Measurements from ENCODE around the gene RDH5.

RDH5 gene

GRCh38 chr12:55694188-55694515, 26.0 kb upstream of the RDH5 start:
- ChIA-PET CTCF (interaction anchor here (1.2 kb wide), 1 partner anchor 17 kb away, joined by 3 read pairs; no protein-coding TSS in a partner anchor), POLR2A (no interaction called here)
- DNase-seq (ENCODE audit: extremely low spot score): no peak
- TF ChIP-seq CTCF (IDR thresholded peaks at IDR 0.05; ENCODE audit: control extremely low read depth, extremely low read depth, low read depth, missing control alignments): no peak

GRCh38 chr12:55694651-55695050, 25.5 kb upstream of the RDH5 start:
- TF ChIP-seq CTCF (IDR thresholded peaks at IDR 0.05; ENCODE audit: control extremely low read depth, extremely low read depth, low read depth, missing control alignments): no peak
- ChIA-PET CTCF (interaction anchor here (3.1 kb wide), 1 partner anchor 11 kb away, joined by 17 read pairs; no protein-coding TSS in a partner anchor), POLR2A (no interaction called here)
- no peak for DNase-seq (ENCODE audit: extremely low spot score)

GRCh38 chr12:55695349-55695748, 24.8 kb upstream of the RDH5 start:
- CTCF ChIA-PET: interaction anchor here (1.3 to 3.1 kb wide), 2 partner anchors 10 to 39 kb away, joined by 6 to 17 read pairs; no protein-coding TSS in a partner anchor
- DNase-seq (ENCODE audit: extremely low spot score): no peak
- no peak for TF ChIP-seq CTCF (IDR thresholded peaks at IDR 0.05; ENCODE audit: control extremely low read depth, extremely low read depth, low read depth, missing control alignments)
- POLR2A ChIA-PET: no interaction called here

- no peak for DNase-seq (ENCODE audit: extremely low spot score)
- CTCF ChIA-PET: interaction anchor here (1.0 to 3.1 kb wide), 6 partner anchors 9 to 50 kb away, joined by 3 to 17 read pairs (median 4); partner anchors contain the start of gene RDH5
- TF ChIP-seq CTCF (IDR thresholded peaks at IDR 0.05; ENCODE audit: control extremely low read depth, extremely low read depth, low read depth, missing control alignments): no peak
- POLR2A ChIA-PET: no interaction called here
These were observed 24.1 kb upstream of the RDH5 start for GRCh38 chr12:55696141-55696540.

- no peak for TF ChIP-seq CTCF (IDR thresholded peaks at IDR 0.05; ENCODE audit: control extremely low read depth, extremely low read depth, low read depth, missing control alignments)
- ChIA-PET POLR2A (no interaction called here), CTCF (interaction anchor here (1.0 to 3.1 kb wide), 7 partner anchors 9 to 50 kb away, joined by 3 to 17 read pairs (median 4); partner anchors contain the start of genes BLOC1S1 and RDH5)
- no peak for DNase-seq (ENCODE audit: extremely low spot score)
These were observed 23.3 kb upstream of the RDH5 start for GRCh38 chr12:55696796-55697462.

GRCh38 chr12:55697686-55698085, 22.5 kb upstream of the RDH5 start:
- TF ChIP-seq CTCF (IDR thresholded peaks at IDR 0.05; ENCODE audit: control extremely low read depth, extremely low read depth, low read depth, missing control alignments): no peak
- ChIA-PET POLR2A (no interaction called here), CTCF (interaction anchor here (1.0 to 3.1 kb wide), 4 partner anchors 8 to 42 kb away, joined by 3 to 17 read pairs (median 5); partner anchors contain the start of gene BLOC1S1)
- no peak for DNase-seq (ENCODE audit: extremely low spot score)
